Lower leg skin (tissue), 3 donors: ENCODE results near the gene NOB1.

Experiments used
- POLR2A ChIP-seq, 2 donors: fragments of 450-650 bp; IDR thresholded peaks; one replicate each; pipeline ENCODE4 v1.6.1; 2016 to 2017; ENCODE audit warnings: antibody characterized with exemption in 2 of 2, mild to moderate bottlenecking in 1 of 2, moderate library complexity in 1 of 2
- TF ChIP-seq, protein P1 (sequence below), 3 donors: fragments of 450-650 bp; IDR thresholded peaks; one replicate each; pipeline ENCODE4 v1.5.1; 2016; ENCODE audit warnings: antibody characterized with exemption in 3 of 3, mild to moderate bottlenecking in 3 of 3, moderate library complexity in 2 of 3

DNA sequence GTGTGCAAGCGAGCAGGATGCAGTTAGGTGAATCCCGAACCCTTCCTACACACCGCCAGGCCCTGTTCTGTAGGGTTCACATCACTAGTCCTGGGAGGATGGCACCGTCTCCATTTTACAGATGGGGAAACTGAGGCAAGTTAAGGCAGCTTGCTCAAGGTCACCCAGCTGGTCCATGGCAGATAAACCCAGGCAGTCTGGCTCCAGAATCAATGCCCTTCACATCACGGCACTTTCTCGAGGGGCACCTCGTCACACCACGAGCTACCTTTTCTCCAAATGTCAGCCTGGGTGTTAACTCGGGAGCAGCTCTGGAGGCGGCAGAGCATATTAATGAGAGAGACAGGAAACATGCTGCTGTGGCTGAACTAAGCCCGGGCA, 9.5 kb downstream of the NOB1 start:
- no peak for TF ChIP-seq POLR2A (IDR thresholded peaks at IDR 0.05)
- TF ChIP-seq, protein P1, sequence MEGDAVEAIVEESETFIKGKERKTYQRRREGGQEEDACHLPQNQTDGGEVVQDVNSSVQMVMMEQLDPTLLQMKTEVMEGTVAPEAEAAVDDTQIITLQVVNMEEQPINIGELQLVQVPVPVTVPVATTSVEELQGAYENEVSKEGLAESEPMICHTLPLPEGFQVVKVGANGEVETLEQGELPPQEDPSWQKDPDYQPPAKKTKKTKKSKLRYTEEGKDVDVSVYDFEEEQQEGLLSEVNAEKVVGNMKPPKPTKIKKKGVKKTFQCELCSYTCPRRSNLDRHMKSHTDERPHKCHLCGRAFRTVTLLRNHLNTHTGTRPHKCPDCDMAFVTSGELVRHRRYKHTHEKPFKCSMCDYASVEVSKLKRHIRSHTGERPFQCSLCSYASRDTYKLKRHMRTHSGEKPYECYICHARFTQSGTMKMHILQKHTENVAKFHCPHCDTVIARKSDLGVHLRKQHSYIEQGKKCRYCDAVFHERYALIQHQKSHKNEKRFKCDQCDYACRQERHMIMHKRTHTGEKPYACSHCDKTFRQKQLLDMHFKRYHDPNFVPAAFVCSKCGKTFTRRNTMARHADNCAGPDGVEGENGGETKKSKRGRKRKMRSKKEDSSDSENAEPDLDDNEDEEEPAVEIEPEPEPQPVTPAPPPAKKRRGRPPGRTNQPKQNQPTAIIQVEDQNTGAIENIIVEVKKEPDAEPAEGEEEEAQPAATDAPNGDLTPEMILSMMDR (IDR thresholded peaks at IDR 0.05), result no peak
